Fibroblast of skin of left biceps (primary cell): ENCODE results near the gene FKBP4.

ENCODE experiments used
- DNase-seq, 2 experiments: peaks; one replicate each; pipeline ENCODE4 v3.0.0-alpha.2; 2013; ENCODE audit warnings: low read depth in 2 of 2

FKBP4 gene

GRCh38 chr12:2779281-2779680, 15.5 kb upstream of the FKBP4 start:
- no peak for DNase-seq

GRCh38 chr12:2783936-2784600, 10.7 kb upstream of the FKBP4 start:
- DNase-seq: no peak

GRCh38 chr12:2785017-2785416, 9.8 kb upstream of the FKBP4 start:
- DNase-seq: no peak

DNA sequence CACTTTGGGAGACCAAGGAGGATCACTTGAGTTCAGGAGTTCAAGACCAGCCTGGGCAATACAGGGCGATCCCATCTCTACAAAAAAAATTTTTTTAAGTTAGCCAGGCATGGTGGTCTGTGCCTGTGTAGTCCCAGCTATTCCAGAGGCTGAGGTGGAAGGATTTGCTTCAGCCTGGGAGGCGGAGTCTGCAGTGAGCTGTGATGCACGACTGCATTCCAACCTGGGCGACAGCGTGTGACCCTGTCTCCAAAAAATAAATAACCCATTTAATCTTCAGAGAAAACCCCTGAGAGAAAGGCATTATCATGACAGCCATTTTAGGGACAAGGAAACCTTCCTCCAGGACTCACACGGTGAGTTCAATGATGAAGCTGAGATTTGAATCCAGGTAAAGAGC, 3.7 kb upstream of the FKBP4 start:
- DNase-seq: no peak

DNA sequence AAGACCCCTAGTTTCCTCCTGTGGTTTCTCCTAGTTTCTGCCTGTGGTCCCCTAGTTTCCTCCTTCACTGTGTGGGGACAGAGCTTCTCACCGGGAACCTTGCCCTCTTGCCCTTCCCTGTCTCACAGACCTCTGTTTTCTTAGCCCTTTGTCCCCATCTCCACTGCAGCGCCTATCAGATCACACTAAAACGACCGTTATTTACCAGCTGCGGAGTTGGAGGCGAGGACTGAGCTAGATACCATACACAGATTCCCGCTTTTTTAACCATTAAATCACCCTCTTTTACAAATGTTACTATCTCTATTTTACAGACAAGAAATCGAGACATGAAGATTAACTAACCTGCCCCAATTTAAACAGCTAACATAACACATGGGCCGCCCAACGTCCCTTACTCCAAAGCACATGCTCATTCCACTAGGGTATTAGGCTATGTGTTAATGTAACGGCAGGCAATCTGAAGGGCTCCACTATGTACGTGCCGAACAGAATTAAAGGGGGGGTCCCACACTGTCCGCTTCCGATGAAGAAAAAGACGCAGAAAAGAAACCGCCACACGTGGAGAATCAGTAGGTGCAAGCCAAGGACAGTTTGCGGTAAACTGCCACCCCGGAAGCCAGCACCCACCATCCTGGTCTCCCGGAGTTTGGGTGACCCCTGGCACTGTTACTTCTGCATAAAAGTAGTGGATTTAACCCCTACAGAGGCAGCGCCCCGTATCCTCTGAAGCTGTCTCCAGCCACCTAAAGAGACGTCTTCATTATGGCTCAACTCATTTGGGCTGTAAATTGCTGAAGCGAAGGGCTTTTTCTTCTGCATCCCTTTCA, 1.9 kb upstream of the FKBP4 start:
- DNase-seq: no peak

DNA sequence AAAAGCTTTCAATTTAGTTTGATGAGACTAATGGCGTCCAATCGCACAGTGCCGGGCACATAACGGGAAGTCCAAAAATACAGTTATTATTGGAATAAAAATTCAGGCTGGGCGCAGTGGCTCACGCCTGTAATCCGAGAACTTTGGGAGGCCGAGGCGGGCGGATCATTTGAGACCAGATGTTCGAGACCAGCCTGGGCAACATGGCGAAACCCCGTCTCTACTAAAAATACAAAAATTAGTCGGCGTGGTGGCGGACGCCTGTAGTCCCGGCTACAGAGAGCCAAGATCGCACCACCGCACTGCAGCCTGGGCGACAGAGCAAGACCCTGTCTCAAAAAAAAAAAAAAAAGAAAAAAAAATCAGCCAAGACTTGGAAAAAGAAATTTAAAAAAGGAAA, 1.2 kb upstream of the FKBP4 start:
- no peak for DNase-seq

DNA sequence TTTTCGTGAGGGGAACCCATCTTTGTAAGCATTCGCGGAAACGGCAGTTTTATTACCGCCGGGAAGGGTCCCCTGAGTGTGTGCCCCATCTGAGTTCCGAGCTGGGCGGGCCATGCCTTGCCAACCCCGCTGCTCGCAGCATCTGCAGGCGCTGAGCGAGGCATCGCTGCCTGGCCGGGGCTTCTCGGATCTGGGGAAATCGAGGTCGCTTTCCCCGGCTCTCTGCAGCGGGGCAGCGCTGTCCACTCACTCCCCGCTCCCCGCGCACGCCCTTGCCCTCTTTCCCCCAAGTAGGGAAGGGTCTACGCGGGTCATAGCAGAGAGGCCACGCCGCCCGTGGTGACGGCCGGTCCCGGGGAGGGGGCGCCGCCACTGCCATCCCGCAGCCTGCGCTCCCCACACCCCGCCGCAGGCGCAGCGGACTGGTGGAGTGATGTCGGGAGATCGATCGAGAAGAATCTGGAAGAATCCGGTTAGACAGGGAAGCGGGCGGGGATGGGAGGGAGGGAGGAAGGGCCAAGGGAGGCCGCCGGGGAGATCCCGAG, 507 bp upstream of the FKBP4 start:
- DNase-seq: no peak

- no peak for DNase-seq
These were observed 769 bp downstream of the FKBP4 start for GRCh38 chr12:2795291-2796186.

DNA sequence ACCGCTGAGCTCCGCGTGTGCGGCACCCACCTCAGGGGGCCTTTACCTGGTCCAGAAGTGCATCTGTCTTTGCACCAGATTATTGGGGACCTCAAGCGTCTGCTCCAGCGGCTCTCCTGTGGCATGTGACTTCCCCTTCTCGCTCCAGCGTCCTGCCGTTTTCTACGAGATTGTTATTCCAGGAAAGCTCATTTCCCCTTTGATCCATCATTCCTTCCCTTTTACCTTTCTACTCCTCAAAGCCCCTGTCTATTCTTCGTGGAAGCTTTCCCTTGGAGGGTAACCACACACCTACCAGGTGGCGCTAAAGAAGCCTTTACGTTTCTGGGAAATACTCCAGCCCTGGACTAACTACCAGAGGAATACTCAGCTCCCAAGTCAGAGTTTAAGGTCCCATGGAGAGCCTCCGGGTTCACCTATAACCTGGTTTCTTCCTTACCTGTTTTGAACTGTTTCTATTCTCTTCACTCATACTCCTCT, 1.5 kb downstream of the FKBP4 start:
- DNase-seq: no peak

DNA sequence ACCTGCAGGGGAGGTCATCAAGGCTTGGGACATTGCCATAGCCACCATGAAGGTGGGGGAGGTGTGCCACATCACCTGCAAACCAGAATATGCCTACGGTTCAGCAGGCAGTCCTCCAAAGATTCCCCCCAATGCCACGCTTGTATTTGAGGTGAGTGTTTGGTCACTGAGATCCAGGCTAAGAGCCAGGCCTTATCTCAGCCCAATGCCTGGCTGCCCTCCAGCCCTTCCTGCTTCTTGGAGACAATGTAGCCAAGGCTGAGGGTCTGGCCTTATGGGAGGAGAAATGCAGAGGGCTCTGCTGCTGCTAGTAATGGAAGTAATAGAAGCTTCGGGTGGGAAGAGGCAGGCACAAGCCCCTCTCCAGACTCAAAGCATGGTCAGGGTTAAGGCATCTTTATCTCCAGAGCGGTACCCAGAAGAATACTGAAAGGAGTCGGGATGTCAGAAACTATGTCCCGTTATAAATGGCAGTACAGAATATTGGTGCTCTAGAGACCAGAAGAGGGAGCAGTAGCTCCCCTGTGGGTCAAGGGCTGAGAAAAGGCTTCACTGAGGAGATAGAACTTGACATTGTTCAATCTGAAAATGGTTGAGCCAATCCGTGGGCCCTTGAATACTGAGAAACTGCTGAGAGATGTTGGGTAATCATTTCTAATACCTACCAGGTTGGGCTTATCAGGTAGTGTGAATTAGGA, 3.1 kb downstream of the FKBP4 start:
- no peak for DNase-seq

GRCh38 chr12:2800046-2800570, 5.3 kb downstream of the FKBP4 start:
- DNase-seq: no peak

- no peak for DNase-seq
These were observed 6.4 kb downstream of the FKBP4 start for GRCh38 chr12:2801044-2801783.

- no peak for DNase-seq
These were observed 9.0 kb downstream of the FKBP4 start for GRCh38 chr12:2803635-2804392.

DNA sequence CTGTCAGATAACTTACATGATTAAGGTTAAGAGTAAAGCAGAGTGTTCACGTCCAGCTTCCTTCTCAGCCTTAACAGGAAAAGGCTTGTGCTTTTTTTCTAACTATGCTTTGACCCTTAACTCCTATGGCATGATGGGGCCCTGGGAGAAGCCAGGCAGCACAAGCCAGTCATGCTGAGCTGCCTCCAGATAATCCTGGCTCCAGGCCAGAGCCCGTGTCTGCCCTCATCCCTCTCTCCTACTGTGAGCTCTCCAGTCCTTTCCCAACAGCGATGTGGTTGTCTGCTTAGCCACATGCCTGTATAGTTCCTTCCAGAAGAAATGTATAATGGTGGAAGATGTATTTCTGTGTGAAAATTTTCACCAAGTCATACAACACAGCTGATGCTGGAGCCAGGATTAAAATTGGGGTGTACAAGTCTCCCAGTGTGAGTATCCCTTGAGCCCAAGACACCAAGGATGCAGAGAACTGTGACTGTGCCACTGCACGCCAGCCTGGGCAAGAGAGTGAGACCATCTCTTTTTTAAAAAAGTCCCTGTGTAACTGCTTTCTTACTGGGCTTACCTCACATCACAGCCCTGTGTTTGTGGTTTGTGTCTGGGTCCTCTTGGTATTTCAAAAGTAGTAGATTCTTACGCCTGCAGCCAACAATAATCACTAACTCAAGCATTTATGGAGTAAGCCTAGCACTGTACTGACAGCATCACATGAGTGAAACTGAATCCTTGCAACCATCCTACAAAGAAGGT, 9.8 kb downstream of the FKBP4 start:
- no peak for DNase-seq

DNA sequence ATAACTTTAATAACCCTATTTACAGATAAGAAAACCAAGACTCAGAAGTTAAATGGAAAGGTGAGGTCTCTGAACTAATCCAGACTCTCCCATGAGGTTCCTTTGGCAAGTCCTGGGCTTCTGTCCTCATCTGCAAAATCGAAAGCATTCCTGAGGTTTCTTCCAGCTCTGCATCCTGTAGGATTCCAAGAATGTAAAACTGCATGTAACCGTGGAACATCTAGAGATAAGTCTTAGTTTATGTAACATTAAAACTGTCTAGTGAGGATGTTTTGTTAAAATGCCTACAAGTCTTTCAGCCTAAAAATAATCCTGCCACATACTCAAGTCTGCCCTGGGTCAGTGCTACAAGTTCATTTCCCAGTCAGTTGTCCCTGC, 10.4 kb downstream of the FKBP4 start:
- no peak for DNase-seq

GRCh38 chr12:2806700-2807099, 11.9 kb downstream of the FKBP4 start:
- DNase-seq: no peak

- DNase-seq: no peak
These were observed 17.0 kb downstream of the FKBP4 start for GRCh38 chr12:2811801-2812200.

DNA sequence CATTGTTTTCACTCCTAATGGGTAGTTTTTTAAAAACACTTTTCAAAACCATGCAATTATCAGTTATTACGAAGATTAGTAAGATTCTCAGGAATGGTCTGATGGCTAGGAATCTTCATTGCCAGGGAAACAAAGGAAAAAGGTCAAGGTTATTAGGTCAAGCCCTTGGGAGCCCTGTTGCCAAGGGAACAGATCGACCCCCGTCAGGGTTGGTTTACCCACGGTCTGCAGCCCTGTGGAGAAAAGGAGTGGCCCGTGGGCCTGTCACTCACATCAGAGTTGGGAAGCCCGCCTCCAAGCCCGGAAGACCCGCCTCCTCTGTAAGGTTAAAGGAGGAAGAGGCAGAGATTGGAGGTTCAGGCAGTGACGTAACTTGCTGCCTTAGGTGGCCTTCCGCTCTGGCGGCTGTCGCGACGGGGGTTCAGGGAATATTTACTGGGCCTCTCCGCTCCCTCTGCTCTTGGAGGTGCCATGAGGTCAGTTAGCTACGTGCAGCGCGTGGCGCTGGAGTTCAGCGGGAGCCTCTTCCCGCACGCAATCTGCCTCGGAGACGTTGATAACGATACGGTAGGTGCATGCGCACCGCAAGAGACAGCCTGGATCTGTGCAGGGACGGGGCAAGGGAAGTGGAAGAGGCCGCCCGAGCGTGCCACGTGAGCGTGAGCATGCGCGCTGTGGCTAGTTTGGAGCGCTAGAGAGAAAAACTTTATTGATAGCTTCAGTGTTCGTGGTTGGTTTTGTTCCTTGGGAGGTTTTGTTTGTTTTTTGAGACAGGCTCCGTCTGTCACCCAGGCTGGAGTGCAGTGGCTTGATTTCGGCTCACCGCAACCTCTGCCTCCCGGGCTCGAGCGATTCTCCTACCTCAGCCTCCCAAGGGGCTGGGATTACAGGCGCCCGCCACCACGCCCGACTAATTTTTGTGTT, 17.8 kb downstream of the FKBP4 start, which contains the start of gene ITFG2:
ITFG2 (plus strand) TSS at position 379 of the 924 bp plus-strand sequence; CDS start at position 472, 93 bp downstream.
- peak; percentile 95 to 96 for DNase-seq
